ENCODE results near the gene CLSTN3. TPM values are rescaled to one million over a fixed set of nuclear protein-coding genes. Genes with fewer than 3 reads are reported as not detected.

The CLSTN3 gene
- total and polyA plus RNA-seq, 2 donors (not counting 3 experiments of a cell fraction or from before 2014, with no cell fraction given), result 27.8 to 45.9 TPM

GRCh38 chr12:7152818-7153217 is 22.6 kb downstream of the CLSTN3 start:
- peaks cover 0 to 17% of the 10 kb centered on the region in 2 experiments for H3K36me3 ChIP-seq (ENCODE audit: control insufficient read depth in 2 of 2, extremely low read depth in 1 of 2, insufficient read depth in 2 of 2, low read length in 2 of 2)
- intact Hi-C loops (cut with micrococcal nuclease), result no loop called here
- H3K4me1 ChIP-seq (ENCODE audit: control insufficient read depth, extremely low read depth, insufficient read depth, low read length), result peaks cover 14% of the 10 kb centered on the region
- no peak overlapping the region for H3K9ac ChIP-seq (replicated peaks; ENCODE audit: extremely low read depth, insufficient read depth, low read length)
- no peak for DNase-seq (ENCODE audit: low read depth, low spot score)
- H3K9me3 ChIP-seq (replicated peaks; ENCODE audit: control insufficient read depth, insufficient read depth, low read length), result no peaks in the 10 kb centered on the region
- H3K27me3 ChIP-seq (ENCODE audit: control insufficient read depth in 2 of 2, insufficient read depth in 2 of 2, low read length in 2 of 2), result no peaks in the 10 kb centered on the region
- no TSS peak for BruUV-seq (replicated peaks)
- no peaks in the 10 kb centered on the region for H3K79me2 ChIP-seq (ENCODE audit: control insufficient read depth, insufficient read depth, low read length)
- H3K4me2 ChIP-seq (ENCODE audit: insufficient read depth, low read length), result no peak overlapping the region
- H2AFZ ChIP-seq (ENCODE audit: low read depth, low read length), result no peak overlapping the region
- H3K27ac ChIP-seq (ENCODE audit: insufficient read depth, low read depth, low read length), result no peak overlapping the region
- dilution Hi-C loops (cut with MboI; ENCODE audit: extremely low pct_ligation_motif_present, low sequenced_read_pairs), result no loop called here
- FAIRE-seq, result no peak
- H4K20me1 ChIP-seq (replicated peaks; ENCODE audit: control insufficient read depth, extremely low read depth, insufficient read depth, low read length), result no peaks in the 10 kb centered on the region
- no peaks in the 10 kb centered on the region for H3K9me1 ChIP-seq (replicated peaks; ENCODE audit: control insufficient read depth, extremely low read depth, insufficient read depth, low read length)
- ChIA-PET CTCF (interaction anchor here (1.3 to 1.7 kb wide), 3 partner anchors 8 to 17 kb away, joined by 3 to 9 read pairs (median 6); no protein-coding TSS in a partner anchor), POLR2A (no interaction called here)
- TF ChIP-seq FOS (IDR thresholded peaks at IDR 0.05; ENCODE audit: borderline replicate concordance, insufficient read depth, low read length), result no peak
- no peak for TF ChIP-seq JUN (IDR thresholded peaks at IDR 0.05; ENCODE audit: borderline replicate concordance, insufficient read depth, insufficient read length, low read depth)
- no peak for TF ChIP-seq POLR2AphosphoS5 (IDR thresholded peaks at IDR 0.05; ENCODE audit: insufficient read depth, low read depth, low read length)
- TF ChIP-seq GATA2 (IDR thresholded peaks at IDR 0.05; ENCODE audit: insufficient read depth, insufficient read length, low read depth, low read length), result no peak
- TF ChIP-seq POLR2A (IDR thresholded peaks at IDR 0.05; ENCODE audit: low read depth, low read length), result no peak
- no peak for TF ChIP-seq MAX (IDR thresholded peaks at IDR 0.05; ENCODE audit: insufficient read depth, insufficient read length)
- no peak overlapping the region for H3K4me3 ChIP-seq (replicated peaks in 1 of 3; ENCODE audit: insufficient read depth in 1 of 3, low read depth in 1 of 3, low read length in 3 of 3)

GRCh38 chr12:7154042-7154441 is 23.9 kb downstream of the CLSTN3 start:
- POLR2A ChIA-PET, result no interaction called here
- no peaks in the 10 kb centered on the region for H3K79me2 ChIP-seq (ENCODE audit: control insufficient read depth, insufficient read depth, low read length)
- H3K9me3 ChIP-seq (replicated peaks; ENCODE audit: control insufficient read depth, insufficient read depth, low read length), result no peaks in the 10 kb centered on the region
- H3K9ac ChIP-seq (replicated peaks; ENCODE audit: extremely low read depth, insufficient read depth, low read length), result no peak overlapping the region
- no peak for FAIRE-seq
- no peaks in the 10 kb centered on the region for H3K9me1 ChIP-seq (replicated peaks; ENCODE audit: control insufficient read depth, extremely low read depth, insufficient read depth, low read length)
- H3K4me3 ChIP-seq (replicated peaks in 1 of 3; ENCODE audit: insufficient read depth in 1 of 3, low read depth in 1 of 3, low read length in 3 of 3), result no peak overlapping the region
- dilution Hi-C loops (cut with MboI; ENCODE audit: extremely low pct_ligation_motif_present, low sequenced_read_pairs), result no loop called here
- BruUV-seq (replicated peaks), result no TSS peak
- peaks cover 0 to 12% of the 10 kb centered on the region in 2 experiments for H3K36me3 ChIP-seq (ENCODE audit: control insufficient read depth in 2 of 2, extremely low read depth in 1 of 2, insufficient read depth in 2 of 2, low read length in 2 of 2)
- H3K27ac ChIP-seq (ENCODE audit: insufficient read depth, low read depth, low read length), result no peak overlapping the region
- no peaks in the 10 kb centered on the region for H4K20me1 ChIP-seq (replicated peaks; ENCODE audit: control insufficient read depth, extremely low read depth, insufficient read depth, low read length)
- TF ChIP-seq JUN (IDR thresholded peaks at IDR 0.05; ENCODE audit: borderline replicate concordance, insufficient read depth, insufficient read length, low read depth) (no peak), GATA2 (IDR thresholded peaks at IDR 0.05; ENCODE audit: insufficient read depth, insufficient read length, low read depth, low read length) (no peak), FOS (IDR thresholded peaks at IDR 0.05; ENCODE audit: borderline replicate concordance, insufficient read depth, low read length) (no peak)
- H3K4me2 ChIP-seq (ENCODE audit: insufficient read depth, low read length), result no peak overlapping the region
- CTCF ChIA-PET, result interaction anchor here (1.2 to 1.7 kb wide), 3 partner anchors 12 to 16 kb away, joined by 3 to 6 read pairs (median 3); no protein-coding TSS in a partner anchor
- H3K4me1 ChIP-seq (ENCODE audit: control insufficient read depth, extremely low read depth, insufficient read depth, low read length), result peaks cover 14% of the 10 kb centered on the region
- no peak overlapping the region for H2AFZ ChIP-seq (ENCODE audit: low read depth, low read length)
- intact Hi-C loops (cut with micrococcal nuclease), result no loop called here
- H3K27me3 ChIP-seq (ENCODE audit: control insufficient read depth in 2 of 2, insufficient read depth in 2 of 2, low read length in 2 of 2), result no peaks in the 10 kb centered on the region
- no peak for DNase-seq (ENCODE audit: low read depth, low spot score)

Data from endothelial cell of umbilical vein (primary cell).